SJCRH30 (cell line): Measurements from ENCODE around the gene JAZF1. TPM values are rescaled to one million over a fixed set of nuclear protein-coding genes. Genes with fewer than 3 reads are reported as not detected.
A peak's percentile ranks its signal among the peaks of the same experiment; 100 is the strongest.
"Not testable (repeated sequence)": the region's sequence is repeated elsewhere in the genome, so short reads cannot be mapped to it uniquely, and the experiment has no call there.

Experiments
- DNase-seq, 2 experiments: peaks; one replicate each; pipeline ENCODE4 v3.0.0-alpha.2; 2015 to 2020
- H3K27ac ChIP-seq: fragments of 250-450 bp; sonication (Bioruptor Pico); 2 replicates; pipeline ENCODE4 v1.5.1; 2020; ENCODE audit warnings: mild to moderate bottlenecking, moderate library complexity
- H3K27me3 ChIP-seq: fragments of 250-450 bp; sonication (Bioruptor Pico); 2 replicates; pipeline ENCODE4 v1.5.1; 2020; ENCODE audit warnings: mild to moderate bottlenecking, moderate library complexity
- H3K36me3 ChIP-seq: fragments of 250-450 bp; sonication (Bioruptor Pico); 2 replicates; pipeline ENCODE4 v1.5.1; 2020; ENCODE audit warnings: mild to moderate bottlenecking, moderate library complexity
- H3K4me1 ChIP-seq: fragments of 250-450 bp; sonication (Bioruptor Pico); 2 replicates; pipeline ENCODE4 v1.5.1; 2020; ENCODE audit warnings: mild to moderate bottlenecking, moderate library complexity
- H3K4me3 ChIP-seq: fragments of 250-450 bp; sonication (Bioruptor Pico); 2 replicates; pipeline ENCODE4 v1.5.1; 2020; ENCODE audit warnings: mild to moderate bottlenecking, moderate library complexity
- H3K9me3 ChIP-seq: fragments of 250-450 bp; sonication (Bioruptor Pico); replicated peaks from 2 replicates; pipeline ENCODE4 v1.5.1; 2020; ENCODE audit warnings: mild to moderate bottlenecking, moderate library complexity
- total RNA-seq: library from RNA; depleted of rRNA; stranded (reverse); fragments of >200 nt; shearing (Covaris generic); gene quantifications from 2 replicates; pipeline ENCODE4 v1.2.3, GENCODE V29; 2014

Gene JAZF1
- total RNA-seq, 1 experiment from 2014 or later = 10.5 TPM

- Histone ChIP-seq H3K4me1 (no peaks in the 10 kb centered on the region), H3K9me3 (no peaks in the 10 kb centered on the region), H3K27me3 (no peaks in the 10 kb centered on the region), H3K4me3 (no peak overlapping the region), H3K27ac (no peak overlapping the region), H3K36me3 (no peaks in the 10 kb centered on the region)
- no peak for DNase-seq
Measured at GRCh38 chr7:27906385-27907091, 274.1 kb downstream of the JAZF1 start.

- Histone ChIP-seq H3K4me3 (no peak overlapping the region), H3K36me3 (no peaks in the 10 kb centered on the region), H3K27ac (no peak overlapping the region), H3K9me3 (no peaks in the 10 kb centered on the region), H3K4me1 (no peaks in the 10 kb centered on the region), H3K27me3 (no peaks in the 10 kb centered on the region)
- no peak for DNase-seq
Measured at GRCh38 chr7:27905951-27906350, 274.6 kb downstream of the JAZF1 start.

DNA sequence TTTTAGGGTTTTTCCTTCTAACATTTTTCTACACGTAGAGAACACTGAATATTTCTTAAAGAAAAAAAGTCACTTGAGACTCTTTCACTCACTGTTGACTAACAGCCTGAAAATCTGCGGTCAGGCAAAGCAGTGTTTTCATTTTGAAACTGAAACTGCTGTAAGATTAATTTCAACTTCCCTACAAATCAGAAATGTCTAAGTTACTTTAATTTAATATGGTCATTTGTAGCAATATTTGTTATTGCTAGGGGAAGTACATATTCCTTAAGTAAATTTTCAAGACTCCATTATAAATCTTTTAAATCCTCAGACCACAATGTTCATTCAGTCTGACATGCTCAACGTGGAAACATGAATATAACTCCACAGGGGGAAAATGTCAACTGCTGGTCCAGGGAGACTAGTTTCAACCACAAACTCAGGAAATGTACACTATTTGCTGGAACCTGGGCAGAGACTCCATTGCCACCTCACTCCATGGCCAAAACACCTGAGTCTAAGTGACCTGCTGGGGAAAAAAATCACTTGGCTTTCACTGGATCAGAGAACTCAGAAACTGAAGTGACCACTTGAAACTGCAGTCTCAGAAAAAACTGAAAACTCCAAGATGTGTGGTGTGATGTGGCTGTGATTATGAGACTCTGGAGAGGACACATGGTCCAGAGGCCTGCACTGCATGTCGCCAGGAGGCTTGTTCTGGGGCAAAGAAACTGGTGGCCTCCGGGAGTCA is 279.4 kb downstream of the JAZF1 start:
- no peaks in the 10 kb centered on the region for H3K27me3 ChIP-seq
- H3K27ac ChIP-seq = no peak overlapping the region
- peak in 1 of 2 experiments; percentile 34 for DNase-seq

DNA sequence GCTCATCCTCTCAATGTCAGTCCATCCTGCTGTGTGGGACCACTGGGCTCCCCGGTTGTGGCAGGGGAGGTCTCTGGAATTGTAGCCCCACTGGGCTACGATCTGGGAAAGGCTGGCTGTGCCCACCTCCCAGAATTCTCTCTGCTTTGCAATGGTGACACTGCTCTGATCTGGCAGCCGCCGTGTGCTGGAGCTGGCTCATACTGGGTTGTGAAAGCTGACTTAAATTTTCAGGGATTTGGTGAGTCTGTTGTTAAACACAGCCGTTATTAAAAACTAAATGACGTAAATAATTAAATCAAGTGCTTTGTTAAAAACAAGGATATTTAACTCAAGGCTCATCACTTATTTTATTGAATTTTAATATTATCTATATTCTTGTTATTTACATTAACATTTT is 280.6 kb downstream of the JAZF1 start:
- no peaks in the 10 kb centered on the region; the same call in 1 of the 2 replicates for H3K4me1 ChIP-seq
- no peak for DNase-seq

More for the DNA sequence above, 279.4 kb downstream of the JAZF1 start:
- Histone ChIP-seq H3K4me1 (no peaks in the 10 kb centered on the region; the same call in 1 of the 2 replicates), H3K9me3 (no peaks in the 10 kb centered on the region), H3K36me3 (no peaks in the 10 kb centered on the region), H3K4me3 (peak overlapping the region; percentile 28)

GRCh38 chr7:27899601-27900000 is 281.0 kb downstream of the JAZF1 start:
- Histone ChIP-seq H3K4me3 (no peak overlapping the region), H3K27me3 (no peaks in the 10 kb centered on the region)
- DNase-seq = no peak

More for the DNA sequence above, 280.6 kb downstream of the JAZF1 start:
- Histone ChIP-seq H3K27me3 (no peaks in the 10 kb centered on the region), H3K36me3 (no peaks in the 10 kb centered on the region), H3K9me3 (no peaks in the 10 kb centered on the region), H3K27ac (no peak overlapping the region), H3K4me3 (no peak overlapping the region)

DNA sequence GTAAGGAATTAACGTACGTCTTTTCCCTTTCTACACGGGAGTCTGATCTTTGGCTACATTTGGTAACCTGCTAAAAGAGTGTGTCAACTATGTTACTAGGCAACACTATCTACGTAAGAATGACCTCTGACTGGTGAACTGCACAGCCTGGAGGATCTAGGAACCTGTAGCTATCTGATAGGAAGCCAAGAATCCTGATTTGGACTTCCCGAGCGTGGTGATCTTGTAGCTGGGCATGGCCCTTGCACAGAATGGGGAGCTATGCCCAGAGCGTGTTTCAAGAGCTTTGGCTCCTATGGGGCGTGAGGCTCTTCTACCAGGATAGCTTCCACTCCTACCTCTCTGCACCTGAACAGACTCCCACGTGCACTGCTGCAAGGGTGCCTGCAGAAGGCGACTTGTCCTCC is 283.2 kb downstream of the JAZF1 start:
- Histone ChIP-seq H3K27me3 (no peaks in the 10 kb centered on the region), H3K9me3 (no peaks in the 10 kb centered on the region), H3K36me3 (no peaks in the 10 kb centered on the region), H3K4me3 (no peak overlapping the region), H3K27ac (no peak overlapping the region), H3K4me1 (no peaks in the 10 kb centered on the region; the same call in 1 of the 2 replicates)
- no peak for DNase-seq

More at GRCh38 chr7:27899601-27900000, 281.0 kb downstream of the JAZF1 start:
- H3K4me1 ChIP-seq = no peaks in the 10 kb centered on the region; the same call in 1 of the 2 replicates
- H3K27ac ChIP-seq = no peak overlapping the region
- H3K36me3 ChIP-seq = no peaks in the 10 kb centered on the region
- H3K9me3 ChIP-seq = no peaks in the 10 kb centered on the region

DNA sequence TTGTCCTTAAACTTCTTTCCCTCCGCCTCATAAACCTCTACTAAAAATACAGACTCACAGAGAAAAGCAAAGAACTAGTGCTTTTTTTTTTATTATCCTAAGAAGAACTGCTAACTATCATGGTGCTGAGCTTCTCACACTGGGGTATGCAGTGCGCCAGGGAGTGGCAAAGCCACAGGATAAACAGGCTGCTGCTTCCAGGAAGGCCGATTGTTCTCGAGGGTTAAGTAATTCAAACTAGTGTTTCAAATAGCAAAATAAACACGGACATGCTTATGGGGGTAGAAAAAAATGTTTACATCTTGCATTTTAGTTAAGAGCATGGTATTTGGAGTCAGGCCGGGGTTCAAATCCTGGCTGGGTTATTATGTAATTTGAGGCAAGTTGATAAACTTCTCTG is 283.6 kb downstream of the JAZF1 start:
- no peaks in the 10 kb centered on the region; the same call in 1 of the 2 replicates for H3K4me1 ChIP-seq
- H3K36me3 ChIP-seq = no peaks in the 10 kb centered on the region
- no peaks in the 10 kb centered on the region for H3K9me3 ChIP-seq
- H3K27ac ChIP-seq = no peak overlapping the region
- DNase-seq = peak in 1 of 2 experiments; percentile 13
- no peak overlapping the region for H3K4me3 ChIP-seq
- no peaks in the 10 kb centered on the region for H3K27me3 ChIP-seq

DNA sequence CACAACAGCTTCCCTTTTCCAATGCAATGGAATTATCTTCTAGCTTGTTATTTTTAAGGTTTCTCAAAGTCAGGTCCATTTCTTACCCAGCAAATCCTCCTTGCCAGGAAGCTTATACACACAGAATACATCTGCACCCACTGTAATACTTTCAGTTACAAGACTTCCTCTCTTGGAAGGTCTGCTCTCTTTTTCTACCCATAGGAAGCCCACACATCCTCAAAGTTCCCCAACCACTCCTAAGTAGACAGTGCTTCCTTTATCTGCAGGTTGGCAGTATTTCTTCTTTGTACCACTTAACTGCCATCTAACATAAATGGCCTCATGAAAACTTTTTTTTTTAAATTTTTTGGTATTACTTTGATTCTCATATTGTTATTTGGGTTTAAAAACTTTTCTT is 285.0 kb downstream of the JAZF1 start:
- Histone ChIP-seq H3K4me1 (no peaks in the 10 kb centered on the region; the same call in 1 of the 2 replicates), H3K4me3 (no peak overlapping the region), H3K27ac (no peak overlapping the region), H3K9me3 (no peaks in the 10 kb centered on the region), H3K27me3 (no peaks in the 10 kb centered on the region), H3K36me3 (no peaks in the 10 kb centered on the region)
- DNase-seq = no peak

DNA sequence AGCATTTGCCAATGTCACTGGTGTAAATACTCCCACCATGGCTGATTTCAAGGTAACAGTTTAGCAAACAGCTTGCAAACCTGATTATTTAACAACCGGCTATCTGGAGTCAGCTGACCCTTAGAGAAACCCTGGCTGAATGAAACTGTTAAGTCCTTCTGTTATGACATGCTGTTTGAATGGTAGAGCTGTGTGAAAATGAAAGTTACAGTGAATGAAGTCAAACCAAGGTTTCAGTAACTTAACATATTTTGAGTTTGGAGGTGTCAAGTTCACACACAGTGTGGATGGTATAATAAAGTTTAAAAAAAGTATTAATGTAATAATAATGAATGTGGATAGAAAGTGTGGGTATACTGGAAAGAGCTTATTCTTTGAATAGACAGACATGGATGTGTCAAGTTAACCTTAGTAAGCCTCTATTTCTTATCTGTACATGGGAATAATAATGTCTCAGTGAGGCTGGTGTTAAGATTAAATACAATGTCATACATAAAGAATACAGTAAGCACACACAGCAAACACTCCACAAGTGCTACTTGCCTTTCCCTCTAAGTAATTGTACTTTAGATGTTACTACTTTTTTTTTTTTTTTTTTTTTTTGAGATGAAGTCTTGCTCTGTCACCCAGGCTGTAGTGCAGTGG is 290.3 kb downstream of the JAZF1 start:
- Histone ChIP-seq H3K36me3 (no peaks in the 10 kb centered on the region), H3K4me1 (no peaks in the 10 kb centered on the region), H3K27ac (no peak overlapping the region), H3K9me3 (no peaks in the 10 kb centered on the region), H3K27me3 (no peaks in the 10 kb centered on the region), H3K4me3 (no peak overlapping the region)
- no peak for DNase-seq

- no peaks in the 10 kb centered on the region for H3K9me3 ChIP-seq
- H3K4me1 ChIP-seq = no peaks in the 10 kb centered on the region
- no peak overlapping the region for H3K27ac ChIP-seq
- no peaks in the 10 kb centered on the region for H3K36me3 ChIP-seq
- no peak for DNase-seq
- H3K27me3 ChIP-seq = no peaks in the 10 kb centered on the region
- H3K4me3 ChIP-seq = no peak overlapping the region
Measured at GRCh38 chr7:27889800-27890199, 290.8 kb downstream of the JAZF1 start.

DNA sequence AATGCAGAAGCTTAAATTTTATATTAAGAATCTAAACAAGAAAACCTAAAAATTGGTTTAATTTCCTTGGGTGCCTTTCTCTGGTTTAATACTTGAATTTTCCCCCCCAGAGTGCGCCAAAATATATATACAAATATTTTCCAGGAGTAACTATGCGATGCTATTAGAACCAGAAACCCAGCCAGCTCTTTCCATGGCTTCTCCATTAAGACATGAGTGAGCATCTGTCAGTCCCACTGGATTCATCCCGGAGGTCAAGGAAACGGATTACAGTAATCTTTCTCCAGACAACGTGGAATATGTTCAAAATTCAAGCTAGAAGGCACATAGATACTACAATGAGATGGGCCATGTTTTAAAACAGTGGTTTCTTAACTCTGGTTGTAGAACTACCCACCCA is 291.9 kb downstream of the JAZF1 start:
- no peaks in the 10 kb centered on the region for H3K36me3 ChIP-seq
- H3K27me3 ChIP-seq = no peaks in the 10 kb centered on the region
- no peaks in the 10 kb centered on the region for H3K4me1 ChIP-seq
- no peaks in the 10 kb centered on the region for H3K9me3 ChIP-seq
- H3K27ac ChIP-seq = no peak overlapping the region
- H3K4me3 ChIP-seq = no peak overlapping the region
- no peak for DNase-seq

GRCh38 chr7:27886710-27887109 is 293.9 kb downstream of the JAZF1 start:
- not testable (repeated sequence) for H3K36me3 ChIP-seq, H3K27ac ChIP-seq, DNase-seq, H3K27me3 ChIP-seq, H3K4me1 ChIP-seq, H3K4me3 ChIP-seq, H3K9me3 ChIP-seq

- H3K9me3 ChIP-seq = no peaks in the 10 kb centered on the region
- H3K4me1 ChIP-seq = no peaks in the 10 kb centered on the region
- H3K27ac ChIP-seq = no peak overlapping the region
- H3K27me3 ChIP-seq = no peaks in the 10 kb centered on the region
- H3K36me3 ChIP-seq = no peaks in the 10 kb centered on the region
- no peak overlapping the region for H3K4me3 ChIP-seq
- DNase-seq = no peak
Measured at GRCh38 chr7:27885652-27886051, 294.9 kb downstream of the JAZF1 start.

DNA sequence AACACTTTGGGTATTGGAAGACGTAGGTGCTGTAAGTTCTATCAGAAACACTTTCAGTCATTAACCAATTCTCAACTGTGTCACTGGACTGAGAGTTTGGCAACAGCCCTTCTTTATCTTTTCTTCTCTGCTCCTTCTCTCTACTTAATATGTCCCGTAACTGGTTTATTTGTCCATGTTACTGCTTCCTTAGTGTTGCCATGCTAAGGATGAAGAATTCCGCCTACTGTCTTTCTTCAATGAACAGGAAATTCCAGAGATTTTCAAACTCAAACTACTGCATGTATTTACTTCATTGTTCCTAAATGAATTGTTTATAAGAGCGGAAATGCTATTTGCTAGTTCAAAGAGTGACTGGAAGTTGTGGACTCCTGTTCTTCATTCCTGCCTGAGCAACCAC is 296.9 kb downstream of the JAZF1 start:
- no peaks in the 10 kb centered on the region for H3K9me3 ChIP-seq
- no peaks in the 10 kb centered on the region for H3K27me3 ChIP-seq
- H3K4me1 ChIP-seq = no peaks in the 10 kb centered on the region
- H3K36me3 ChIP-seq = no peaks in the 10 kb centered on the region
- H3K4me3 ChIP-seq = no peak overlapping the region
- no peak overlapping the region for H3K27ac ChIP-seq
- DNase-seq = no peak

DNA sequence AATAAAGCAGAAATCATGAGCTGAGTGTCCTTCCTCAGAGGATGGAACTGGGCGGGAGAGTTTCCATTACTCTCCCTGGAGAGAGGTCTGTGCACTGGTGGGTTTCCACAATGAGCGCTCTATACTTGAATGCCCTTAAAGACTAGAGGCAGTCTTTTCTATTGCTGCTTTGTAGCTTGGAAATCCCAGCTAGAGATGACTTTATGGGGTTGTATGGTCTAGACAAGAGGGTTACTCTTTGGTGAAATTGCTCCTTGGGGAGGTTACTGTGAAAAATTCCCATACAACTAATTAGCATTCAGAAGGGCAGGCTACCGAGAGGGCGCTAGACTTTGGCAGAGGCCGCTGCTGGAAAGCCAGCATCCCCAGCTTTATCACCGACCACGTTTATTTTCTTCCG is 303.8 kb downstream of the JAZF1 start:
- Histone ChIP-seq H3K4me1 (no peaks in the 10 kb centered on the region), H3K9me3 (0 out of 2 replicates have a peak, but pooled peaks cover 2% of the 10 kb centered on the region), H3K4me3 (no peak overlapping the region), H3K27ac (no peak overlapping the region), H3K36me3 (no peaks in the 10 kb centered on the region), H3K27me3 (no peaks in the 10 kb centered on the region)
- no peak for DNase-seq
